HL-60 (cell line): ENCODE data around the gene ACSM2A.

Experiments
- DNase-seq, 2 experiments: peaks; one replicate each; pipeline ENCODE4 v3.0.0-alpha.2; 2010 to 2020; ENCODE audit warnings: low read depth in 1 of 2, low spot score in 1 of 2
- H3K27ac ChIP-seq: fragments of 250-450 bp; sonication (Bioruptor Pico); replicated peaks from 2 replicates; pipeline ENCODE4 v1.5.1; 2020; ENCODE audit warnings: mild to moderate bottlenecking, moderate library complexity
- H3K27me3 ChIP-seq: fragments of 250-450 bp; sonication (Bioruptor Pico); 2 replicates; pipeline ENCODE4 v1.5.1; 2021; ENCODE audit warnings: mild to moderate bottlenecking, moderate library complexity; ENCODE audit not compliant: insufficient read depth, poor library complexity, severe bottlenecking
- H3K4me3 ChIP-seq: replicated peaks from 2 replicates; pipeline ENCODE4 v1.5.1; 2011; ENCODE audit warnings: mild to moderate bottlenecking, control low read depth, low read length; ENCODE audit not compliant: insufficient read depth
- GABPA ChIP-seq: IDR thresholded peaks from 2 replicates; pipeline ENCODE4 v1.6.1; 2012; ENCODE audit warnings: low read depth
- POLR2AphosphoS5 ChIP-seq: IDR thresholded peaks from 2 replicates; pipeline ENCODE4 v1.6.1; 2012; ENCODE audit warnings: low read depth
- SPI1 ChIP-seq: IDR thresholded peaks from 2 replicates; pipeline ENCODE4 v1.6.1; 2012; ENCODE audit warnings: low read depth, mild to moderate bottlenecking, borderline replicate concordance
- TF ChIP-seq, protein P1 (sequence below): IDR thresholded peaks from 2 replicates; pipeline ENCODE4 v1.6.1; 2012; ENCODE audit warnings: low read depth; ENCODE audit not compliant: insufficient replicate concordance
- TF ChIP-seq, protein P2 (sequence below): IDR thresholded peaks from one replicate; pipeline ENCODE4 v1.5.1; 2011; ENCODE audit warnings: low read length, control low read depth, inconsistent platforms; ENCODE audit not compliant: insufficient read depth

Gene ACSM2A

DNA sequence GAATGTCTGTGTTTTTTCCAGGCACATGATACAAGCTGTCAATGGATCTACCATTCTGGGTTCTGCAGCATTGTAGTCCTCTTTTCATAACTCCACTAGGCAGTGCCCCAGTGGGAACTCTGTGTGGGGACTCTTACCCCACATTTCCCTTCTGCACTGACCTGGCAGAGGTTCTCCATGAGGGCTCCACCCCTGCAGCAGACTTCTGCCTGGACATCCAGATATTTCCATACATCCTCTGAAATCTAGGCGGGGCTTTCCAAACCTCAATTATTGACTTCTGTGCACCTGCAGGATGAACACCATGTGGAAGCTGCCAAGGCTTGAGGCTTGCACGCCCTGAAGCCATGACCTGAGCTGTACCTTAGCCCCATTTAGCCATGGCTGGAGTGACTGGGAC lies 56.0 kb downstream of the ACSM2A start:
- H3K27ac ChIP-seq = no peak overlapping the region
- TF ChIP-seq, protein P1, sequence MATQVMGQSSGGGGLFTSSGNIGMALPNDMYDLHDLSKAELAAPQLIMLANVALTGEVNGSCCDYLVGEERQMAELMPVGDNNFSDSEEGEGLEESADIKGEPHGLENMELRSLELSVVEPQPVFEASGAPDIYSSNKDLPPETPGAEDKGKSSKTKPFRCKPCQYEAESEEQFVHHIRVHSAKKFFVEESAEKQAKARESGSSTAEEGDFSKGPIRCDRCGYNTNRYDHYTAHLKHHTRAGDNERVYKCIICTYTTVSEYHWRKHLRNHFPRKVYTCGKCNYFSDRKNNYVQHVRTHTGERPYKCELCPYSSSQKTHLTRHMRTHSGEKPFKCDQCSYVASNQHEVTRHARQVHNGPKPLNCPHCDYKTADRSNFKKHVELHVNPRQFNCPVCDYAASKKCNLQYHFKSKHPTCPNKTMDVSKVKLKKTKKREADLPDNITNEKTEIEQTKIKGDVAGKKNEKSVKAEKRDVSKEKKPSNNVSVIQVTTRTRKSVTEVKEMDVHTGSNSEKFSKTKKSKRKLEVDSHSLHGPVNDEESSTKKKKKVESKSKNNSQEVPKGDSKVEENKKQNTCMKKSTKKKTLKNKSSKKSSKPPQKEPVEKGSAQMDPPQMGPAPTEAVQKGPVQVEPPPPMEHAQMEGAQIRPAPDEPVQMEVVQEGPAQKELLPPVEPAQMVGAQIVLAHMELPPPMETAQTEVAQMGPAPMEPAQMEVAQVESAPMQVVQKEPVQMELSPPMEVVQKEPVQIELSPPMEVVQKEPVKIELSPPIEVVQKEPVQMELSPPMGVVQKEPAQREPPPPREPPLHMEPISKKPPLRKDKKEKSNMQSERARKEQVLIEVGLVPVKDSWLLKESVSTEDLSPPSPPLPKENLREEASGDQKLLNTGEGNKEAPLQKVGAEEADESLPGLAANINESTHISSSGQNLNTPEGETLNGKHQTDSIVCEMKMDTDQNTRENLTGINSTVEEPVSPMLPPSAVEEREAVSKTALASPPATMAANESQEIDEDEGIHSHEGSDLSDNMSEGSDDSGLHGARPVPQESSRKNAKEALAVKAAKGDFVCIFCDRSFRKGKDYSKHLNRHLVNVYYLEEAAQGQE = no peak
- TF ChIP-seq, protein P2, sequence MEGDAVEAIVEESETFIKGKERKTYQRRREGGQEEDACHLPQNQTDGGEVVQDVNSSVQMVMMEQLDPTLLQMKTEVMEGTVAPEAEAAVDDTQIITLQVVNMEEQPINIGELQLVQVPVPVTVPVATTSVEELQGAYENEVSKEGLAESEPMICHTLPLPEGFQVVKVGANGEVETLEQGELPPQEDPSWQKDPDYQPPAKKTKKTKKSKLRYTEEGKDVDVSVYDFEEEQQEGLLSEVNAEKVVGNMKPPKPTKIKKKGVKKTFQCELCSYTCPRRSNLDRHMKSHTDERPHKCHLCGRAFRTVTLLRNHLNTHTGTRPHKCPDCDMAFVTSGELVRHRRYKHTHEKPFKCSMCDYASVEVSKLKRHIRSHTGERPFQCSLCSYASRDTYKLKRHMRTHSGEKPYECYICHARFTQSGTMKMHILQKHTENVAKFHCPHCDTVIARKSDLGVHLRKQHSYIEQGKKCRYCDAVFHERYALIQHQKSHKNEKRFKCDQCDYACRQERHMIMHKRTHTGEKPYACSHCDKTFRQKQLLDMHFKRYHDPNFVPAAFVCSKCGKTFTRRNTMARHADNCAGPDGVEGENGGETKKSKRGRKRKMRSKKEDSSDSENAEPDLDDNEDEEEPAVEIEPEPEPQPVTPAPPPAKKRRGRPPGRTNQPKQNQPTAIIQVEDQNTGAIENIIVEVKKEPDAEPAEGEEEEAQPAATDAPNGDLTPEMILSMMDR = no peak
- TF ChIP-seq POLR2AphosphoS5 (no peak), GABPA (no peak), SPI1 (no peak)
- no peaks in the 10 kb centered on the region for H3K27me3 ChIP-seq
- no peak for DNase-seq
- H3K4me3 ChIP-seq = no peak overlapping the region

GRCh38 chr16:20510323-20510722 lies 59.0 kb downstream of the ACSM2A start:
- TF ChIP-seq GABPA = no peak
- TF ChIP-seq, protein P1 = no peak
- TF ChIP-seq, protein P2 = no peak
- no peak for TF ChIP-seq POLR2AphosphoS5
- Histone ChIP-seq H3K27me3 (no peaks in the 10 kb centered on the region), H3K27ac (no peak overlapping the region), H3K4me3 (no peak overlapping the region)
- no peak for DNase-seq

DNA sequence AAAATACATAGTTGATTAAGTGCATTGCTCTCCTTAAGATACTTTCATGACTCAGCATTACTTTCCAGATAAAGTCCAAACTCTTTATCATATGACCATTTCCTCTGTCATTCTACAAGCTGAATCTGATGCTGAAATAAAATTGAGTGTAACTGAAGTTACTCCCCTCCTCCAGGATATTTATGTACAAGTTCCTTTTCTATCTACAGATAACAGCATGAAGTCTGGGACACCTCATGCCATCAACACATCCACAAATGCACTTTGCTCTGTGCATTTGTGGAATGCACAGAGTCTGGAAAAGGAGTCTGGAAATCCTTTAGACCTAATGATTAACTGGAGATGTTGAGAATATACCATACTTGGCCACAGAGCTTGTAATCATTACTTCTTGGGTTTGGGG lies 64.4 kb downstream of the ACSM2A start:
- no peak for DNase-seq
- H3K27me3 ChIP-seq = no peaks in the 10 kb centered on the region
- TF ChIP-seq, protein P2 = no peak
- TF ChIP-seq GABPA (no peak), SPI1 (no peak)
- no peak overlapping the region for H3K4me3 ChIP-seq
- H3K27ac ChIP-seq = no peak overlapping the region

DNA sequence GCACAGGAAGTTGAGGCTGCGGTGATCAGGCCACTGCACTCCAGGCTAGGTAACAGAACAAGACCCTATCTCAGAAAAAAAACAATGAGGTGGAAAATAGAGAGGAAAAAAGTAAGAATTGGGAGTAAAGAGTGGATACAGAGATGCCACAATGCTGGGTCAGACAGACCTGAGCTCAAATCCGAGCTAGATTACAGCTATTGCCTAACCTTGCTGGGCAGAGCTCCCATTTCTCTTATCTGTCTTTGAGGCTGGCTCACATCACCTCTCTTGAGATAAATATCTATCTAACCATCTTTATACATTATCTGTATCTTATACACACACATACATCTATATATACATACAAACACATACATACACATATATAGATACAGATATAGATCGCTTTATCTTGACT lies 65.8 kb downstream of the ACSM2A start:
- no peak for DNase-seq
- no peak overlapping the region for H3K27ac ChIP-seq
- H3K4me3 ChIP-seq = no peak overlapping the region
- H3K27me3 ChIP-seq = no peaks in the 10 kb centered on the region
- TF ChIP-seq GABPA = no peak
